Naive thymus-derived CD4-positive, alpha-beta T cell (primary cell): ENCODE data around the gene SLC25A17. TPM values are rescaled to one million over a fixed set of nuclear protein-coding genes. Genes with fewer than 3 reads are reported as not detected.
"Not testable (repeated sequence)": the region's sequence is repeated elsewhere in the genome, so short reads cannot be mapped to it uniquely, and the experiment has no call there.

ENCODE experiments used
- ATAC-seq: fragments of 150-1000 bp; cut with Tn5 transposase; 2 replicates; pipeline ENCODE4 v1.10.0; 2021; ENCODE audit warnings: mild to moderate bottlenecking, moderate library complexity
- CTCF ChIA-PET: fragments of 350-600 bp; sonication (Branson Sonifier 250); formaldehyde crosslinking; loops from one replicate; lab custom pipeline; 2021; ENCODE audit warnings: antibody characterized with exemption; lab: Charles Lee
- POLR2A ChIA-PET: fragments of 350-600 bp; sonication (Branson Sonifier 250); formaldehyde crosslinking; loops from one replicate; lab custom pipeline; 2021; ENCODE audit warnings: antibody characterized with exemption, inconsistent platforms; lab: Charles Lee
- DNase-seq, 9 donors: peaks; one replicate each; pipeline versions ENCODE4 v3.0.0 to v3.0.0-alpha.2; 2020 to 2022; ENCODE audit warnings: mixed read lengths in 1 of 9
- H3K27ac ChIP-seq: one replicate; pipeline ENCODE4 v1.7.0; 2013; ENCODE audit warnings: mild to moderate bottlenecking, low read depth, low read length, moderate library complexity
- H3K27me3 ChIP-seq, 2 donors: one replicate each; pipeline ENCODE4 v1.7.0; 2013; ENCODE audit warnings: low read length in 2 of 2, mild to moderate bottlenecking in 2 of 2, moderate library complexity in 2 of 2; ENCODE audit not compliant: control insufficient read depth in 2 of 2, insufficient read depth in 2 of 2
- H3K36me3 ChIP-seq, 3 experiments: 1 replicate in 2 of 3; 2 replicates in 1 of 3; pipeline ENCODE4 v1.7.0; 2013; ENCODE audit warnings: low read length in 3 of 3, mild to moderate bottlenecking in 3 of 3, moderate library complexity in 1 of 3; ENCODE audit not compliant: insufficient read depth in 3 of 3, control insufficient read depth in 2 of 3
- H3K4me1 ChIP-seq, 2 donors: one replicate each; pipeline ENCODE4 v1.7.0; 2013; ENCODE audit warnings: low read length in 2 of 2, mild to moderate bottlenecking in 2 of 2, moderate library complexity in 1 of 2; ENCODE audit not compliant: control insufficient read depth in 2 of 2, insufficient read depth in 2 of 2
- H3K4me3 ChIP-seq: 2 replicates; pipeline ENCODE4 v1.7.0; 2013; ENCODE audit warnings: mild to moderate bottlenecking, low read length
- H3K9me3 ChIP-seq, 3 experiments: 1 replicate in 2 of 3; 2 replicates in 1 of 3; pipeline ENCODE4 v1.7.0; 2013; ENCODE audit warnings: low read length in 3 of 3; ENCODE audit not compliant: control insufficient read depth in 2 of 3
- H3K27ac Mint-ChIP-seq, 9 donors: one replicate each; pipeline ENCODE4 v1.8.0; 2020 to 2022; ENCODE audit warnings: mixed read lengths in 9 of 9, mild to moderate bottlenecking in 8 of 9, moderate library complexity in 5 of 9, inconsistent platforms in 2 of 9
- H3K27me3 Mint-ChIP-seq, 5 donors: one replicate each; pipeline ENCODE4 v1.8.0; 2021 to 2022; ENCODE audit warnings: mixed read lengths in 5 of 5, mild to moderate bottlenecking in 1 of 5
- H3K36me3 Mint-ChIP-seq, 5 donors: one replicate each; pipeline ENCODE4 v1.8.0; 2020 to 2022; ENCODE audit warnings: mixed read lengths in 5 of 5, mild to moderate bottlenecking in 3 of 5, inconsistent platforms in 1 of 5
- H3K4me1 Mint-ChIP-seq, 7 donors: one replicate each; pipeline ENCODE4 v1.8.0; 2020 to 2022; ENCODE audit warnings: mixed read lengths in 7 of 7, mild to moderate bottlenecking in 3 of 7, inconsistent platforms in 1 of 7
- H3K4me3 Mint-ChIP-seq, 10 donors: one replicate each; pipeline ENCODE4 v1.8.0; 2020 to 2022; ENCODE audit warnings: mild to moderate bottlenecking in 10 of 10, mixed read lengths in 10 of 10, moderate library complexity in 6 of 10, inconsistent platforms in 2 of 10
- H3K9me3 Mint-ChIP-seq, 11 donors: one replicate each; pipeline ENCODE4 v1.8.0; 2020 to 2022; ENCODE audit warnings: mixed read lengths in 11 of 11, mild to moderate bottlenecking in 4 of 11, inconsistent platforms in 1 of 11, moderate library complexity in 1 of 11
- intact Hi-C, 2 donors: fragments of 100-400 bp; cut with micrococcal nuclease; formaldehyde crosslinking; loops; one replicate each; pipeline ENCODE4 v1.15.1; 2023
- polyA plus RNA-seq, 2 donors: library from polyadenylated mRNA; unstranded; fragments of 300-500 nt; fragmentation: Illumina TruSeq; gene quantifications; one replicate each; pipeline ENCODE4 v1.2.3, GENCODE V29; 2021
- total RNA-seq, 6 experiments: library from RNA in 5 of 6; stranded (reverse) in 5 of 6; gene quantifications; 1 replicate in 5 of 6; 2 replicates in 1 of 6; pipeline ENCODE4 v1.2.3 and lab custom pipeline; 2021 to 2026

Gene SLC25A17
- total and polyA plus RNA-seq, 7 experiments from 2014 or later, result 6.8 to 24.9 (median 14.2) TPM

DNA sequence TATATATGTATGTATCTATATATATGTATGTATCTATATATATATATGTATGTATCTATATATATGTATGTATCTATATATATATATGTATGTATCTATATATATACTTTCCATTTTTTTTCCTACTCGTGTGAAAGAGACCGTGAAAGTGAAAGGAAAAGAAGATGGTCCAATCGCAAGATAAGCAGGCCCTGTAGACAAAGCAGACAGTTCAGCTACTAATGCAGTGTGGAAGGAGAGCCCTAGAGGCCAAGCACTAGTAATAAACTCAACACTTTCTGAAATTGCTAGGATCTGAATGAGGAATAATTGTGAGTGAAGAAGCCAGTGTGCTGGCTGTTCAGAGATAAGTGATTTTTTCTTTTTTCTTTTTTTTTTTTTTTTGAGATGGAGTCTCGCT is 92.6 kb downstream of the SLC25A17 start:
- Mint-ChIP-seq H3K4me3 (peak overlapping the region; percentile 64 to 88 (median 76)), H3K27ac (peak overlapping the region; percentile 74 to 99 (median 95)), H3K27me3 (peaks cover 0 to 7% (median 0%) of the 10 kb centered on the region in 5 donors), H3K36me3 (peaks cover 0 to 10% (median 0%) of the 10 kb centered on the region in 5 donors), H3K9me3 (no peaks in the 10 kb centered on the region), H3K4me1 (peaks cover 26 to 52% (median 40%) of the 10 kb centered on the region in 7 donors)
- H3K36me3 ChIP-seq, result no peaks in the 10 kb centered on the region
- no peaks in the 10 kb centered on the region for H3K27me3 ChIP-seq
- H3K4me3 ChIP-seq, result peak overlapping the region; percentile 17
- peaks cover 29 to 45% of the 10 kb centered on the region in 2 donors for H3K4me1 ChIP-seq
- no peaks in the 10 kb centered on the region for H3K9me3 ChIP-seq
- intact Hi-C loops, result loop anchor here (1.0 to 5.0 kb wide), 3 partner anchors 15 to 44 kb away; no protein-coding TSS in a partner anchor
- CTCF ChIA-PET, result interaction anchor here (0.6 to 1.4 kb wide), 5 partner anchors 12 to 86 kb away, joined by 3 to 5 read pairs (median 3); no protein-coding TSS in a partner anchor
- peak overlapping the region; percentile 80 for H3K27ac ChIP-seq
- POLR2A ChIA-PET, result interaction anchor here (0.6 to 1.3 kb wide), 3 partner anchors 12 to 203 kb away, joined by 3 to 4 read pairs (median 4); no protein-coding TSS in a partner anchor
- ATAC-seq (peak; percentile 72), DNase-seq (peak in 7 of 9 donors; percentile 42 to 68 (median 57))

- Histone ChIP-seq H3K9me3 (no peaks in the 10 kb centered on the region), H3K36me3 (no peaks in the 10 kb centered on the region), H3K4me3 (no peak overlapping the region), H3K4me1 (peaks cover 15 to 19% of the 10 kb centered on the region in 2 donors), H3K27ac (no peak overlapping the region), H3K27me3 (no peaks in the 10 kb centered on the region)
- H3K27me3 Mint-ChIP-seq, result peaks cover 0 to 7% (median 0%) of the 10 kb centered on the region in 5 donors
- H3K4me1 Mint-ChIP-seq, result peaks cover 17 to 36% (median 32%) of the 10 kb centered on the region in 7 donors
- H3K9me3 Mint-ChIP-seq, result no peaks in the 10 kb centered on the region
- POLR2A ChIA-PET, result interaction anchor here (0.8 kb wide), 1 partner anchor 38 kb away, joined by 3 read pairs; no protein-coding TSS in a partner anchor
- DNase-seq (no peak), ATAC-seq (no peak)
- peak overlapping the region in 4 of 9 donors; percentile 1 to 61 (median 12) for H3K27ac Mint-ChIP-seq
- no peak overlapping the region for H3K4me3 Mint-ChIP-seq
- peaks cover 0 to 4% (median 0%) of the 10 kb centered on the region in 5 donors for H3K36me3 Mint-ChIP-seq
- intact Hi-C loops, result no loop called here
- CTCF ChIA-PET, result no interaction called here
Measured at GRCh38 chr22:40723396-40723933, 95.7 kb downstream of the SLC25A17 start.

- POLR2A ChIA-PET, result interaction anchor here (1.2 kb wide), 1 partner anchor 20 kb away, joined by 3 read pairs; no protein-coding TSS in a partner anchor
Measured at GRCh38 chr22:40721266-40721665, 97.9 kb downstream of the SLC25A17 start.

GRCh38 chr22:40720538-40721256 is 98.4 kb downstream of the SLC25A17 start:
- DNase-seq, result no peak
- H3K4me1 Mint-ChIP-seq, result peaks cover 9 to 19% (median 15%) of the 10 kb centered on the region in 7 donors
- Histone ChIP-seq H3K27ac (no peak overlapping the region), H3K36me3 (no peaks in the 10 kb centered on the region), H3K4me1 (no peaks in the 10 kb centered on the region), H3K4me3 (no peak overlapping the region), H3K9me3 (no peaks in the 10 kb centered on the region), H3K27me3 (no peaks in the 10 kb centered on the region)
- intact Hi-C loops, result no loop called here
- ChIA-PET POLR2A (interaction anchor here (1.2 kb wide), 1 partner anchor 20 kb away, joined by 3 read pairs; no protein-coding TSS in a partner anchor), CTCF (interaction anchor here (1.5 kb wide), 1 partner anchor 38 kb away, joined by 5 read pairs; no protein-coding TSS in a partner anchor)
- peaks cover 0 to 7% (median 0%) of the 10 kb centered on the region in 5 donors for H3K27me3 Mint-ChIP-seq
- H3K36me3 Mint-ChIP-seq, result peaks cover 0 to 3% (median 0%) of the 10 kb centered on the region in 5 donors
- H3K4me3 Mint-ChIP-seq, result no peak overlapping the region
- no peak for ATAC-seq
- H3K27ac Mint-ChIP-seq, result peak overlapping the region in 3 of 9 donors; percentile 30 to 58 (median 39)
- no peaks in the 10 kb centered on the region for H3K9me3 Mint-ChIP-seq

More at GRCh38 chr22:40721266-40721665, 97.9 kb downstream of the SLC25A17 start:
- H3K27ac Mint-ChIP-seq, result peak overlapping the region in 3 of 9 donors; percentile 30 to 58 (median 39)
- Histone ChIP-seq H3K27ac (no peak overlapping the region), H3K36me3 (no peaks in the 10 kb centered on the region), H3K4me3 (no peak overlapping the region), H3K27me3 (no peaks in the 10 kb centered on the region), H3K9me3 (no peaks in the 10 kb centered on the region), H3K4me1 (no peaks in the 10 kb centered on the region)
- no peaks in the 10 kb centered on the region for H3K9me3 Mint-ChIP-seq
- H3K36me3 Mint-ChIP-seq, result peaks cover 0 to 3% (median 0%) of the 10 kb centered on the region in 5 donors
- CTCF ChIA-PET, result interaction anchor here (1.5 kb wide), 1 partner anchor 38 kb away, joined by 5 read pairs; no protein-coding TSS in a partner anchor
- H3K4me1 Mint-ChIP-seq, result peaks cover 9 to 19% (median 15%) of the 10 kb centered on the region in 7 donors
- peak overlapping the region in 1 of 10 donors; percentile 14 for H3K4me3 Mint-ChIP-seq
- DNase-seq (no peak), ATAC-seq (no peak)
- peaks cover 0 to 7% (median 0%) of the 10 kb centered on the region in 5 donors for H3K27me3 Mint-ChIP-seq
- intact Hi-C loops, result no loop called here

GRCh38 chr22:40720156-40720537 is 99.0 kb downstream of the SLC25A17 start:
- POLR2A ChIA-PET, result interaction anchor here (1.2 to 1.6 kb wide), 2 partner anchors 21 to 36 kb away, joined by 3 to 4 read pairs; no protein-coding TSS in a partner anchor

More at GRCh38 chr22:40720156-40720537, 99.0 kb downstream of the SLC25A17 start:
- CTCF ChIA-PET, result interaction anchor here (1.5 kb wide), 1 partner anchor 37 kb away, joined by 5 read pairs; no protein-coding TSS in a partner anchor
- intact Hi-C loops, H3K27me3 Mint-ChIP-seq, H3K36me3 Mint-ChIP-seq, H3K4me3 Mint-ChIP-seq, H3K27ac ChIP-seq, ATAC-seq, H3K9me3 ChIP-seq, DNase-seq, H3K4me3 ChIP-seq, H3K4me1 ChIP-seq, H3K36me3 ChIP-seq, H3K27me3 ChIP-seq, H3K9me3 Mint-ChIP-seq: not testable (repeated sequence)
- Mint-ChIP-seq H3K27ac (peak overlapping the region in 1 of 9 donors; percentile 8), H3K4me1 (peaks cover 9 to 17% (median 14%) of the 10 kb centered on the region in 7 donors)
